AG09309 (cell line): ENCODE data around the gene AUTS2.

ENCODE experiments used
- DNase-seq: peaks from one replicate; pipeline ENCODE4 v3.0.0-alpha.2; 2010; ENCODE audit warnings: low read depth
- H3K4me3 ChIP-seq: 2 replicates; pipeline ENCODE4 v1.5.1; 2011; ENCODE audit warnings: mild to moderate bottlenecking, low read depth, low read length, moderate library complexity; ENCODE audit not compliant: control insufficient read depth
- TF ChIP-seq, protein P1 (sequence below): IDR thresholded peaks from 2 replicates; pipeline ENCODE4 v1.5.1; 2011; ENCODE audit warnings: mild to moderate bottlenecking, low read depth, low read length, inconsistent platforms; ENCODE audit not compliant: insufficient read depth, control insufficient read depth; ENCODE audit errors: missing control alignments

AUTS2 gene

DNA sequence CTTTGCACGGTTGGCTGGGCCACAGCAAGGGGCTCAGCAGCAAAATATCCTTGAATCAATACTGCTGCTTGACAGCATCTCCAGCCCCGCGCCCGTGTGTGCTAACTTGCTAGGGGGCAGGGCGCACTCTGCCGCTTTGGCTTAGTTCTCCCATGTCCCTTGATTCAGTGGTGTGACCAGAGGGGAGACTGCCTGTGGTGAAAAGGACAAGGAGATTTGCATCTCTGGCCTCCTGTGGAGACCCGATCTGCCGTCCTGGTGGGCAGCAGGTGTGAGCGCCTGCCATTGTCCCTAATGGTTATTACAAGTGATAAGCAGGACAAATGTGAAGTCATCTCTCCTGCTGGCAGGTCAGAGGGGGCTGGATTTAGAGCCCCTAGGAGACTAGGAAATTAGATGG, 1033.4 kb downstream of the AUTS2 start:
- no peak for DNase-seq
- H3K4me3 ChIP-seq: no peak overlapping the region
- TF ChIP-seq, protein P1, sequence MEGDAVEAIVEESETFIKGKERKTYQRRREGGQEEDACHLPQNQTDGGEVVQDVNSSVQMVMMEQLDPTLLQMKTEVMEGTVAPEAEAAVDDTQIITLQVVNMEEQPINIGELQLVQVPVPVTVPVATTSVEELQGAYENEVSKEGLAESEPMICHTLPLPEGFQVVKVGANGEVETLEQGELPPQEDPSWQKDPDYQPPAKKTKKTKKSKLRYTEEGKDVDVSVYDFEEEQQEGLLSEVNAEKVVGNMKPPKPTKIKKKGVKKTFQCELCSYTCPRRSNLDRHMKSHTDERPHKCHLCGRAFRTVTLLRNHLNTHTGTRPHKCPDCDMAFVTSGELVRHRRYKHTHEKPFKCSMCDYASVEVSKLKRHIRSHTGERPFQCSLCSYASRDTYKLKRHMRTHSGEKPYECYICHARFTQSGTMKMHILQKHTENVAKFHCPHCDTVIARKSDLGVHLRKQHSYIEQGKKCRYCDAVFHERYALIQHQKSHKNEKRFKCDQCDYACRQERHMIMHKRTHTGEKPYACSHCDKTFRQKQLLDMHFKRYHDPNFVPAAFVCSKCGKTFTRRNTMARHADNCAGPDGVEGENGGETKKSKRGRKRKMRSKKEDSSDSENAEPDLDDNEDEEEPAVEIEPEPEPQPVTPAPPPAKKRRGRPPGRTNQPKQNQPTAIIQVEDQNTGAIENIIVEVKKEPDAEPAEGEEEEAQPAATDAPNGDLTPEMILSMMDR: no peak

DNA sequence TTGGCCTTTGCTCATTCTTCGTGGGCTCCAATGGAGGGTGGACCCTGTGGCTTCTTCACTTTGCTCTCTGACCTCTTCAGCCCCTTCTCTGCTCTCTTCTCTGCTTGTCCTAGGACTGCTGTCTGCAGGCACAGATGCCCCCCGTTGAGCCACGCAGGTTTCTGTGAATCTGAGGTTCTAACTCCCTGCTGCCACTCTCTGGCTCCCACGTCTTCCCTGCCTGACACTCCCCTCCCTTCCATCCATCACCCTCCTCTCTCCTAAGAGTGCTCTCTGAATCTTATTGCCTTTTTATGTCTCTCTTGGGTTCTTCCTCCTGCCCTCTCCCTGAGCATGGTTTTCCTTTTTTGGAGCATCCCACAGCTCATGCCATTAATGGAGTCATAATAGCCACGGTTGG, 1034.1 kb downstream of the AUTS2 start:
- no peak overlapping the region for H3K4me3 ChIP-seq
- no peak for DNase-seq
- TF ChIP-seq, protein P1: no peak

DNA sequence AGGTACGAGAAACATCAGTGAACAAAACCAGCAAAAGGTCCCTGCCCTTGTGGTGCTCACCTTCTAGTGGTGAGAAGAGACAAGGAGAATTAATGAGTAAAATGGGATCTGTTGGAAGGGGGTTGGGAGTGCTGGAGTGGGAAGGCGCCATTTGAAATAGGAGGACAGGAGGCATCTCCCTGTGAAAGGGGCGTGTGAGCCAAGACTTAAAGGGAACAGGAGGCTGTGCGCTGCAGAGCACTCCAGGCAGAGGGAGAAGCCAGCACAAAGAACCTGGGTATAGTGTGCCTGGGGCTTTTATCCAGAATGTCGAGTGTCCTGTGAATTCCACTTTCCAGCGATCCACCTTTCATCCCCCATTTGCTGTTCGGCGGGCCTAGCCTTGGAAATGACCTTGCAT, 1035.8 kb downstream of the AUTS2 start:
- no peak for DNase-seq
- H3K4me3 ChIP-seq: no peak overlapping the region
- TF ChIP-seq, protein P1: no peak

DNA sequence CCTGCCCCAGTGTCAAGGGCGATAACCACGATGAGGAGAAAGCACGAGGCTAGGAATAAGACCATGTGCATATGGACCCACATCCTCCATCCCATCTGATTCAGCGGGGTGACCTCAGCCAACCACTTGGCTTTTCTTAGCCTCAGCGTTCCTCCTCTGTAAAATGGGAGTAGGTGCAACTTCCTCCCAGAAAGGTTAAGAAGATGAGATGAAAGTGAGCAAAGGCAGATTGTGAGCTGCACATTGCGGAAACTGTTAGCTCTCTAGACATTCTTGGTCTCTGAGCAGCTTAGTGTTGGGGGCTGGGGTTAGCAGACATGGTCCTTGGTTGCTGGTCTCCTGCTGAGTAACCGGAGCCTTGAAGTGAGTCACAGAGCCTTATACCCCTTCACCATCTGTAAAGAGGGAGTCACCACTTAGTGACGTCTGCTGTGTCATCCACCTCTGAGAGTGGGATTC, 1036.4 kb downstream of the AUTS2 start:
- DNase-seq: peak; percentile 72
- TF ChIP-seq, protein P1: no peak
- H3K4me3 ChIP-seq: no peak overlapping the region

DNA sequence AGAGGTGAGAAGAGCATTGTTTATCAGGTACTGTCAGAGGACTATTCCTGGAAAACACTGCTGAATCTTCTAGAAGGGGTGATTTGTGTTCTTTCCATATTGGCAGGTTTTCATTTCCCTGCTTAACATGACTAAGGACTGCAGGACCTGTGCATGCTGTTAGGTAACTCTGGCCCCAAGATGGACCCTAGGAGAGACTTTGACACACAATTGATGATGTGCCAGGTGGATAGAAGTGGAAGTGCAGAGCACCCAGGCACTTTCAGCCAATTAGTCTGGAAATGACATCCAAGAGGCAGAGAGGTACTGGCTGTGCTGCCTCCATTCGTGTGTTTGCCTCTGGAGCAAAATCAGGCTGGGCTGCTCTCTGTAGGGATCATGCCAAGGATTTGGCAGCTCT, 1037.4 kb downstream of the AUTS2 start:
- TF ChIP-seq, protein P1: no peak
- DNase-seq: no peak
- no peak overlapping the region for H3K4me3 ChIP-seq

DNA sequence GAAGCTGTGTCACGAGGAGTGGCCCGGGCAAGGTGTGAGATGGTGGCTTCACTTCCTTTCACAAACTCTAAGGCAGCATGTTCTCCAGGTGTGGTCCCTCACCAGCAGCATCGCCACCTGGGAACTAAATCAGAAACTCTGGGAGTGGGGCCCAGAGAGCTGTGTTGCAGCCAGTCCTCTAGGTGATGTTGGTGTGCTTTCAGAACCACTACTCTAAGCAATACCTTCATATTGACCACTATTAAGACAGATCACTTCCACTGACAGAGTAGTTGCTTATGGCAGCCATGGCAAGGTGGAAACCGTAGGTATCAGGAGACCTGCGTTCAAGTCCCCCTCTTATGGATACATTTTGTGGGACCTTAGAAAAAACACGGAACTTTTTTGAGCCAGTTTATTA, 1037.9 kb downstream of the AUTS2 start:
- no peak overlapping the region for H3K4me3 ChIP-seq
- TF ChIP-seq, protein P1: no peak
- DNase-seq: no peak

DNA sequence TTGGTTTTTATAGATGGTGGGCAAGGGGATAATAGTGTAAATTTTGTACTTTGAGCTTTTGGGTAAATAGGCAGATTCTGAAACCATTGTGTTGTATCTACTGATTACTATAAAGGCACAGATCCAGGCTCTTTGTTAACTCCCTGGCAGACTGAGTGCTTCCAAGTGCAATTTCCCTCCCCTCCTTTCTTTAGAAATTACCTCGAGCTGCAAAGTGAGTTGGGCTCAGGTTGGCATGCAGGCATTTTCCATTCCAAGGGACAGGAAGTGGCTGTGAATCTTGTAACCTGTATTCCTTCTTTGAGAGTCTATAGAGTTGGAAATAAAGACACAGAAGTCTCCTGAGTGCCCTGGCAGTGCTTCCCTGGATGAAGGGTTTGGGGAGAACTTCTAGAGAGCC, 1039.5 kb downstream of the AUTS2 start:
- no peak overlapping the region for H3K4me3 ChIP-seq
- DNase-seq: no peak

More for the DNA sequence above, 1039.5 kb downstream of the AUTS2 start:
- TF ChIP-seq, protein P1: no peak
